OCI-LY3 (cell line): ENCODE measurements around the gene DHRSX.

Experiments used
- CTCF ChIP-seq: fragments of 200-600, 300-600 bp; sonication (generic); IDR thresholded peaks from 2 replicates; pipeline ENCODE4 v1.5.1; 2014; ENCODE audit warnings: antibody characterized with exemption, low read length, low read depth
- EZH2phosphoT487 ChIP-seq: fragments of 200-600 bp; shearing (Covaris generic); IDR thresholded peaks from 2 replicates; pipeline ENCODE4 v1.6.1; 2018; ENCODE audit warnings: antibody characterized with exemption, mixed run types, low read depth

DNA sequence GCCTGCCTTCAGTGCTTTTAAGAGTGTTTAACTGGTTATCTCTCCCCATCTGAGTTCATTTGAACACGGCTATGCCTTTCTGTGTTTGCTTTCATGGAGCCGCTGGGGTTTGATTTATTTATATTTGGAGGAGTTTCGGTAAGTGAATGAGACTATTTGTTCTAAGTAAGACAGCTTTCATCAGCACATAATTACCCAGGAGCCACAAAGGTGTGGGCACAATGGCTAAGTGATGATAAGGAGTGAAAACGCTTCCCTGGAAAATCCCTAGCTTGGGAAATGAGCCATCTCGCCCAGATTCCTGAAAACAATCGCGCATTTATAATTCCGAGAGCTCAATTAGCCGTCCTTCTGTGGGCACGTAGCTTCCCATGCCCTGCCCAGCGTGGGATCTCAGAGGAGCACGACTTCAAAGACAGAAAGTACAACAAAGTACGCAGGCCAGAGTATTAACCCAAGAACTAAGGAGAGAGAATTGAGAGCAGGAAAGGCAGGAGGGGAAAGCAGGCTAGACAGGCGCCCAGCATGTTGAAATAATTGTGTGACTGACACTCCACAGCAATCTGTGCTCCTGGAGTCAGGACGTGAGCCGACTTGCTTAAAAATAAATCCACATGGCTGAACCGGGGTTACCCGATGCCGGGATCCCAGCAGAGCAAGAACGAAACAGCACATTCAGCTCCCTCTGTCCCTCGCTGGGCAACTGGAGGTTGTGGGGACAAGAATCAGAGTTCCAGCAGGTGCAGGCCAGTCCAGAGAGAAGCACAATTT is 99.0 kb downstream of the DHRSX start:
- TF ChIP-seq CTCF (no peak), EZH2phosphoT487 (no peak)
